ENCODE data around the gene COP1. TPM values are rescaled to one million over a fixed set of nuclear protein-coding genes. Genes with fewer than 3 reads are reported as not detected.

Gene COP1
- total and polyA plus RNA-seq, 2 donors (not counting 3 experiments of a cell fraction or from before 2014, with no cell fraction given) = 16.5 to 40.9 TPM

DNA sequence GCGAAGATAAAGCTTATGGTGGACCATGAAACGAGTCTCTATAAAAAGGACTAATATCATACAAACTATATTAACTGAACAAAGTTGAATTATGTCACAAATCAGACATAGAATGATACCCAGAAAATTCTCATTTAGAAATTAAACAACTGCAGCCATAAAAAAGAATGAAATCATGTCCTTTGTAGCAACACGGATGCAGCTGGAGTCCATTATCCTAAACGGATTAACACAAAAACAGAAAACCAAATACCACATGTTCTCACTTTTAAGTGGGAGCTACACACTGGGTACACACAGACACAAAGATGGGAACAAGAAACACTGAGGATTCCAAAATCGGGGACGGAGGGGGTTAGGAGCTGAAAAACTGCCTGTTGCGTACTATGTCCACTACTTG, 11.5 kb downstream of the COP1 start:
- intact Hi-C loops (cut with micrococcal nuclease) (no loop called here), dilution Hi-C loops (cut with MboI; ENCODE audit: extremely low pct_ligation_motif_present, low sequenced_read_pairs) (no loop called here)
- no peak overlapping the region for H3K9ac ChIP-seq (replicated peaks; ENCODE audit: extremely low read depth, insufficient read depth, low read length)
- H3K4me2 ChIP-seq (ENCODE audit: insufficient read depth, low read length) = no peak overlapping the region
- H3K79me2 ChIP-seq (ENCODE audit: control insufficient read depth, insufficient read depth, low read length) = peaks cover 98% of the 10 kb centered on the region
- no peaks in the 10 kb centered on the region for H3K9me3 ChIP-seq (replicated peaks; ENCODE audit: control insufficient read depth, insufficient read depth, low read length)
- H3K27me3 ChIP-seq (ENCODE audit: control insufficient read depth in 2 of 2, insufficient read depth in 2 of 2, low read length in 2 of 2) = no peaks in the 10 kb centered on the region
- BruUV-seq (replicated peaks) = no TSS peak
- DNase-seq (ENCODE audit: low read depth, low spot score) = no peak
- H3K36me3 ChIP-seq (ENCODE audit: control insufficient read depth in 2 of 2, extremely low read depth in 1 of 2, insufficient read depth in 2 of 2, low read length in 2 of 2) = no peaks in the 10 kb centered on the region
- H3K9me1 ChIP-seq (replicated peaks; ENCODE audit: control insufficient read depth, extremely low read depth, insufficient read depth, low read length) = no peaks in the 10 kb centered on the region
- no peak overlapping the region for H3K4me3 ChIP-seq (replicated peaks in 1 of 3; ENCODE audit: insufficient read depth in 1 of 3, low read depth in 1 of 3, low read length in 3 of 3)
- ChIA-PET POLR2A (interaction anchor here (0.8 kb wide), 1 partner anchor 12 kb away, joined by 3 read pairs; no protein-coding TSS in a partner anchor), CTCF (interaction anchor here (1.1 kb wide), 1 partner anchor 11 kb away, joined by 3 read pairs; no protein-coding TSS in a partner anchor)
- no peak overlapping the region for H2AFZ ChIP-seq (ENCODE audit: low read depth, low read length)
- TF ChIP-seq EZH2 (IDR thresholded peaks at IDR 0.05; ENCODE audit: borderline replicate concordance, low read depth, low read length, severe bottlenecking) = no peak
- no peak for TF ChIP-seq MYC (IDR thresholded peaks at IDR 0.05; ENCODE audit: low read depth, low read length)
- TF ChIP-seq, protein P1, sequence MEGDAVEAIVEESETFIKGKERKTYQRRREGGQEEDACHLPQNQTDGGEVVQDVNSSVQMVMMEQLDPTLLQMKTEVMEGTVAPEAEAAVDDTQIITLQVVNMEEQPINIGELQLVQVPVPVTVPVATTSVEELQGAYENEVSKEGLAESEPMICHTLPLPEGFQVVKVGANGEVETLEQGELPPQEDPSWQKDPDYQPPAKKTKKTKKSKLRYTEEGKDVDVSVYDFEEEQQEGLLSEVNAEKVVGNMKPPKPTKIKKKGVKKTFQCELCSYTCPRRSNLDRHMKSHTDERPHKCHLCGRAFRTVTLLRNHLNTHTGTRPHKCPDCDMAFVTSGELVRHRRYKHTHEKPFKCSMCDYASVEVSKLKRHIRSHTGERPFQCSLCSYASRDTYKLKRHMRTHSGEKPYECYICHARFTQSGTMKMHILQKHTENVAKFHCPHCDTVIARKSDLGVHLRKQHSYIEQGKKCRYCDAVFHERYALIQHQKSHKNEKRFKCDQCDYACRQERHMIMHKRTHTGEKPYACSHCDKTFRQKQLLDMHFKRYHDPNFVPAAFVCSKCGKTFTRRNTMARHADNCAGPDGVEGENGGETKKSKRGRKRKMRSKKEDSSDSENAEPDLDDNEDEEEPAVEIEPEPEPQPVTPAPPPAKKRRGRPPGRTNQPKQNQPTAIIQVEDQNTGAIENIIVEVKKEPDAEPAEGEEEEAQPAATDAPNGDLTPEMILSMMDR (IDR thresholded peaks at IDR 0.05; ENCODE audit: extremely low read depth in 1 of 2, insufficient read depth in 1 of 2, low read depth in 1 of 2, low read length in 2 of 2) = no peak
- TF ChIP-seq JUN (IDR thresholded peaks at IDR 0.05; ENCODE audit: borderline replicate concordance, insufficient read depth, insufficient read length, low read depth) = no peak
- TF ChIP-seq POLR2A (IDR thresholded peaks at IDR 0.05; ENCODE audit: low read depth, low read length) = no peak
- no peak for TF ChIP-seq FOS (IDR thresholded peaks at IDR 0.05; ENCODE audit: borderline replicate concordance, insufficient read depth, low read length)
- no peak for TF ChIP-seq GATA2 (IDR thresholded peaks at IDR 0.05; ENCODE audit: insufficient read depth, insufficient read length, low read depth, low read length)
- TF ChIP-seq, protein P2, sequence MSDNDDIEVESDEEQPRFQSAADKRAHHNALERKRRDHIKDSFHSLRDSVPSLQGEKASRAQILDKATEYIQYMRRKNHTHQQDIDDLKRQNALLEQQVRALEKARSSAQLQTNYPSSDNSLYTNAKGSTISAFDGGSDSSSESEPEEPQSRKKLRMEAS (IDR thresholded peaks at IDR 0.05; ENCODE audit: insufficient read depth, insufficient read length) = no peak
- no peak for TF ChIP-seq POLR2AphosphoS5 (IDR thresholded peaks at IDR 0.05; ENCODE audit: insufficient read depth, low read depth, low read length)
- H3K27ac ChIP-seq (ENCODE audit: insufficient read depth, low read depth, low read length) = no peak overlapping the region
- H3K4me1 ChIP-seq (ENCODE audit: control insufficient read depth, extremely low read depth, insufficient read depth, low read length) = no peaks in the 10 kb centered on the region
- H4K20me1 ChIP-seq (replicated peaks; ENCODE audit: control insufficient read depth, extremely low read depth, insufficient read depth, low read length) = peaks cover 30% of the 10 kb centered on the region
- no peak for FAIRE-seq

All from endothelial cell of umbilical vein (primary cell).